Activated effector memory CD4-positive, alpha-beta T cell treated with Interleukin-2 at 50 U/mL for 16 hours (primary cell): Measurements from ENCODE around the gene CNKSR2.

ENCODE experiments used
- DNase-seq: peaks from one replicate; pipeline ENCODE4 v3.0.0-alpha.2; 2020

Gene CNKSR2

DNA sequence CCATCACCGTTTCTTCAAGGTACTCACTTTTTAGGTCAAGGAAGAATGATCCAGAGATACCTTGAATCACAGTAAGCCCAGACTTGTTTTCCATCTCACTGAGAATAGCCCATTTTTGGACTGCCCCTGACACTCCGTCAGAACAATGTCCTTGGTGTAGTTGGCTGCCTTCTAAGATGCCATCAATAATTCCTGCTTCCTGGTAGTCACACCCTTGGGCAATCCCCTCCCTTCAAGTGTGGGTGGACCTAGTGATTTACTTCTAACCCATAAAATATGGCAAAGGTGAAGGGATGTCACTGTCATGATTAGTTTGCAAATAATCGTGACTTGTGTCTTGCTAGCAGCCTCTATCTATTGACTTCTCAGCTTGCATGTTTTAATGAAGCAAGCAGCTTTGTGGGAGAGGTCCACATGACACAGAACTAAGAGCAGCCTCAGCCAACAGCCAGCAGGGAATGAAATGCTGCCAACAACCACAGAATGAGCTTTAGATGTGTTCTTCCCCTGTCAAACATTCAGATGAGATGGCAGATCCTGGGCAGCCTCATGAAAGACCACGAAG, 303.9 kb downstream of the CNKSR2 start:
- no peak for DNase-seq

DNA sequence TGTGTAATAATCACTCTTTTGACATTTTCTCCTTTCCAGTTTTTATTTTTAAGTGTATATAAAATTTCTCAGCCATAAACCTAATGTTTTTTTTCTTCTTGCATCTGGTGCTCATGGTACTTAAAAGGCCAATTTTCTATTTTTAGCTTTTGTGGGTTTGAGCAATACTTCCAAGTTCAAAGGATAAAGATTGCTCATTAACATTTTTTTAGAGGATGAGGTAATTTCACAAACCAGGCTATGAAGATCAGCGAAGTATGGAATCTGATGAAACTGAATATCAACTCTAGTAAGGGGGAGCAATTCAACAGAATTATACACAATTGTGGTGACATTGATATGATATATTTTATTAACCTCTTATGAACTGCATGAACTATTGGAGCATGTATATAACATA, 309.7 kb downstream of the CNKSR2 start:
- no peak for DNase-seq

DNA sequence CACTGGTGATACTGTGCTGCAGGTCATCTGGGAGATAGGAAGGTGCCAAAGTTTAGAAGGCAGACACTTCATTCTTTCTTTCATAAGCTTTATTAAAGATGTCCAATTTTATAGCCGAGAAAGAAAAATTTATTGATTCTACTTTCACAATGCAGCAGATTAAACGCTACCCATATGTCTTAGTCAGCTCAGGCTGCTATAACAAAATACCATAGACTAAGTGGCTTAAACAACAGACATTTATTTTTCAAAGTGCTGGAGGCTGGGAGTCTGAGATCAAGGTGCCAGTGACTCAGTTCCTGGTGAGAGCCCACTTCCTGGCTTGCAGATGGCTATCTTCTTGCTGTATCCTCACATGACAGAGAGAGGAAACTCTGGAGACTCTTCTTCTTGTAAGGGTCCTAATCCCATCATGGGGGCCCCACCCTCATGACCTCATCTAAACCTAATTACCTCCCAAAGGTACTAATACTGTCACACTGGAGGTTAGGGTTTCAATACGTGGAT, 317.3 kb downstream of the CNKSR2 start:
- no peak for DNase-seq

DNA sequence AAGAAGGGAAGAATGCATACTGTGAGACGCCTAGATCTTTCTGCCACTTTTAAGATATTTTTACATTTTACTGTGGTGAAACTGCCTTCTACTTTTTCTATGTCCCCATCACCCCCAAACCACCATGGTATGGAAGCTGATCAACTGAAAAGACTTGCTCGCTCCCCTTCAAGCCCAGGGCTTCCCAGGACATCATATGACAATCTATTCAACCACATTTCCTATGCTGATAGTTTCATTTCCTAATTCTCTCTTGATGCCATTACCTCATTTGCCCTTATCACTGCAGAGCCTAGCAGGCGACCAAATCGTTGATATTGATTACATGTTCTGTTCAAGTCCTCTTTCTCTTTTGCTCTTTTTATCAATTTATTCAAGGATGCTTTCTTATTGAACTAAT, 324.1 kb downstream of the CNKSR2 start:
- no peak for DNase-seq

DNA sequence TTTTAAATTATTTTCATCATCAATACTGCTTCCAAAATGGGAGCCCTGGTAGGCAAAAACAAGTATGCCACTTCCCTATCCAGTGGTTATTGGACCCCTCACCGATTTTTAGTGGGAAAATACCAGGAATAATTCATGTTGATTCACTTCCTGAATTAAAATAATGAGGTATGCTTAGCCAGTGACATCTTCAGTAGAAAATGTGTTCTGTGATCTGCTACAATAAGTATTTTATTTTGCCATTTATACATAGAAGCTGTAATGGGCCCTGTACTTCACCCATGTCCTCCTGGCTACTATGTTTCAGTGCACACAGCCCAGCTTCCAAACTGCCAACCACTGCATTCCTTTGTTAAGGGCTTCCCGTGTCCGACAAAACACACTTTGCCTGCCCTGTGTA, 324.9 kb downstream of the CNKSR2 start:
- no peak for DNase-seq

DNA sequence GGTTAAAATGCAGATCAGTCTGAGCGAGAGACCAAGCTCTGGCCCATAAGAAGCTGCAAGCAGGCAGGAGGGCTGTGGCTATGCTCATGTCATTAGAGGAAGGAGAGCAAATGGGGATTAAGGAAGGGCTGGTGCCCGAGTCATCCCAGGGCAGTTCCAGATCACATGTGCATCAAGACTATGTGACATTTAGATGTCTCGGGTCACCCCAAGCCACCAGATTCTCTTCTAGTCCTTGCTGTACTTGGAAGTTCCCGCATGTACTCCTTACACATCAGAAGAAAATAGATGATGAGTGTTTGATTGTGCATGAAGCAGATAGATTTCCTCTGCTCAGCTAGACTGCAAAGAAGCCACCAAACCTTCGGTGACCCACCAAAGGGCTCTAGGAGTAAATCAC, 326.1 kb downstream of the CNKSR2 start:
- DNase-seq: no peak

DNA sequence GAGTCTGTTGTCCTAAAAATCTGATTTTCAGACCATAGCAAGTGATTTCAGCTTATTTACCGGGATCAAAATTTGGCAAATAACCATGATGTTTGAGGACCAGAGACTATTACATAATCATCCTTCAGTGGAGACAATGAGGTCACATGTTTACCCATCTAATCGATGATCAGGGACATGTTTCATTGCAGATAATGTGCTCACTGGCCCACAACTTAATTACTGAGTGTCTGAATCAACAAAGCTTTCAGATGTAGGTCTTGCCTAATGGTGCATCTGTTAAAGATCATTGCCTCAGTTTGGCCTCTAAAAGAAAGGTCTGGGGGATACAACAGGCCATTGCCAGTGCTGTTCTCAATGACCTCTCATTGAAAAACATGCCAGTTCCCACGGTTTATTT, 326.7 kb downstream of the CNKSR2 start:
- no peak for DNase-seq

DNA sequence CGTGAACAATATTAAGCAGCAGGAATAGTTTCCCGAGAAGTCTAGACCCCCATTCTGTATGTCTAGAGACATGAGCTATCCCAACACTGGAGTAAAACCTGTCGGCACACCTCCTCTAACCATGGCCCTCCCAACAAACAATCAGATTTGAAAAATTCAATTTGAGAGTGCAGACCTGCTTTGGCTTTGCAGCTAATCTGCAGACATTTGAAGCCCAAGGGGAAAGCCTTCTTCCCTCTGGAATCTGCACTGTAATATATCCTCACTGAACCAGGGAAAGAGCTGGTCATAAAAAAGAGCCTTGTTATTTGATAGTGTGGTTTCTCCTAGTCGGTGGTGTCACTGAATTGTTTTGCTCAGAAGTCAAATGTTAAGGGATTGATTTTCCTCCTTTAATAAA, 328.5 kb downstream of the CNKSR2 start:
- DNase-seq: no peak
